GM21360 (cell line): ENCODE data around the gene CD2AP.
"Not testable (repeated sequence)": the region's sequence is repeated elsewhere in the genome, so short reads cannot be mapped to it uniquely, and the experiment has no call there.

Experiments
- ATAC-seq: cut with Tn5 transposase; IDR thresholded peaks from one replicate; pipeline ENCODE4 v1.9.1; 2021; ENCODE audit warnings: mild to moderate bottlenecking, moderate library complexity; ENCODE audit not compliant: unreplicated experiment

CD2AP gene

DNA sequence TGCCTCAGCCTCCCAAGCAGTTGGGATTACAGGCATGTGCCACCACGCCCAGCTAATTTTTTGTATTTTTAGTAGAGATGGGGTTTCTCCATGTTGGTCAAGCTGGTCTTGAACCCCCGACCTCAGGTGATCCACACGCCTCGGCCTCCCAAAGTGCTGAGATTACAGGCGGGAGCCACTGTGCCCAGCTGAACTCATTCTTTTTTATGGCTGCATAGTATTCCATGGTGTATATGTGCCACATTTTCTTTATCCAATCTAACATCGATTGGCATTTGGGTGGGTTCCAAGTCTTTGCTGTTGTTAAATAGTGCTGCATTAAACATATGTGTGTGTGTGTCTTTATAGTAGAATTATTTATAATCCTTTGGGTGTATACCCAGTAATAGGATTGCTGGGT is 78.9 kb downstream of the CD2AP start:
- ATAC-seq, result not testable (repeated sequence)

DNA sequence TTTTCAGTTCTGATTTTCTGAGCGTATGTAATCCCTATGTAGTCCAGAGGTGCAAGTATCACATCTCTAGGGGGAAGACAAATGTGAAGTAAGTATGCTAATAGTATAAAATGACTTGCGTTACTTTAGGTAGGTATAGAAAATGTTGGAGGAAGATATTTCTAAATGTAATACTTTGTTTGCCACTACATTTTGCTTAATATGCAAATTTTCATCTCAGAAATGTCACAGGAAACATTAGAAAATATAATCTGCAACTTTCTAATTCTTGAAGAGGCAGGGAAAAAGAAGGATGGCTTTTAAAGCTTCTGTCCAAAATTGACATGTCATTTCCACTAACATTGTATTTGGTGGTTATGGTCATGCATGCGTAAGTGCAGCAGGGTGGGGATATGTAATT is 85.6 kb downstream of the CD2AP start:
- ATAC-seq, result no peak

- not testable (repeated sequence) for ATAC-seq
These were observed 89.0 kb downstream of the CD2AP start for GRCh38 chr6:47566602-47567001.

DNA sequence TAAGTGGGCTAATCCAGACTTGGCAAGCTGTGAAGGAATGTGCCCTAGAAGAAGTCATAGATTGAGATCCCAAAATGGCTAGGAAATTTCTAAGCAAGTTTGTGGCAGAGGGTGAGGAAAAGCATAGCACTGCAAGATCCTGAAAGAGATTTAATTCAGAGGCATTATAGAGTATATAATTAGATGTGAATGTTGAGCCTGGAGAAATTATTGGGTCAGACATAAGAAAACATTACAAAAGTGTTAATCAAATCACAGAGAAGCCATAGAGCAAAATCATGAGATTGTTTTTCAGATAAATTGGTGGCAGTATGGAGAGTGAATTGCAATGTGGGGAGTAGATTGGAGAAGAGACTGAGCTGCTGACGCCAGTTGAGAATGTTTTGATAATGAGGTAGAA is 90.0 kb downstream of the CD2AP start:
- ATAC-seq, result no peak

DNA sequence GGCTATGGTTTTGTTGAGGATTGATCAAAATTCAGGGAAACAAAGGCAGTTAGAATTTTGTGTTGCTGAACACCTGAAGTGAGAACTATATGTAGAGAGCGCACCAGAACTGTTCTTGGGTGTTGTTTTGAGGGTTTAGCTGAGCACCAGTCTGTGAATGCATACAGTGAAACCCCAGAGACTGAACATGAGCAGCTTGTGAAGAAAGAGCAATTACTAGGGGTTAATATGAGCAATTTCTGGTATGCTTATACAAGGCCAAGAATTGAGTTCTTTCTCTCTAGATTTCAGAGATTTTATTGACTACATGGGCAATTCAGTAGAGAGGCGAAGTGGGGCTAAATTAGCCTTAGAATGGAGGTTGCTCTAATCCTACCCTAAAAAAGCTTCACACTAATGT is 93.9 kb downstream of the CD2AP start:
- ATAC-seq, result no peak

DNA sequence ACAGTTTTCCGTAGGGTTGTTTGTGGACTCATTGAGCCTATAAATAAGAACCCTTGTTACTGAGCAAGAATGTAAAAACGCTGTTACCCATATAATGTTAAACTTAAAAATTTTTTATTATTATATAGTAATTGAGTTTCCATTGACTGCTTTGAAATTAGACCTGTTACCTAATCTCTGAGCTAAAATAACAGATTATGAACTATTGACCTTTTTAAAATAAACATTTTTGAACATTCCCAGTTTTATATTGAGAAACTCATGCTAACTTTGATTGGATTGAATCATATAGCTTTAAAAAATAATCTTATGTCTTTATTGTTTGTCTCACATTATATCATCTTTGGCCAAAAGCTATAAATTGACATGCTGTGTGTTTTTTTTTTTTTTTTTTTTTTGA is 95.5 kb downstream of the CD2AP start:
- ATAC-seq, result no peak

- ATAC-seq, result no peak
These were observed 97.2 kb downstream of the CD2AP start for GRCh38 chr6:47574789-47575188.

DNA sequence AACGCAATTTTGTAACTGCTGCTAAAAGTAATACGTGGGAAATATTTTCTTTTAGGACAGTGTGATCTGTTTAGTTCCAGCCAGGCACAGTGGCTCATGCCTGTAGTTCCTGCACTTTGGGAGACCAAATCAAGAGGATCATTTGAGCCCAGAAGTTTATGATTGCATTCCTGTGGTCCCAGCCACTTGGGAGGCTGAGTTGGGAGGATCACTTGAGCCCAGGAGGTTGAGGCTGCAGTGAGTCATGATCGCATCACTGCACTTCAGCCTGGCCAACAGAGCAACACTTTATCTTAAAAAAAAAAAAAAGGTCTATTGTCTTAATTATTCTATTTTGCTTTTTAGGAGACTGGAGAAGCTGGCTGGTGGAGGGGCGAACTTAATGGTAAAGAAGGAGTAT is 101.5 kb downstream of the CD2AP start:
- ATAC-seq, result no peak

DNA sequence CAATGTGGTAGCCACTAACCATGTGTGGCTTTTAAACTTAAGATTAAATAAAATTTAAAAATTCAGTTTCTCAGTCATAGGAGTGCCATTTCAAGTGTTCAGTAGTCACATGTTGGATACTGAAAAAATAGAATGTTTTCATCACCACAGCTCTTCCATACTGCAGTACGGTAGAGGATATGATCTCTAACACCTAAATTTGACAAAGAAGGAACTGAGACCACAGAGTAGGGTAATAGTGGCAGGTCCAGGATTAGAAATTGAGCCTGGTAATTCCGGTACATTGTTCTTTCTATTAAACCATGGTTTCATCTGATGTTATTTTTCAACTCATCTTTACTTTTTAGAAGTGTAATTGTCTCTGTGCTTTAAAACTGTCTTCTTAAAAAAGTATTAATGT is 104.0 kb downstream of the CD2AP start:
- ATAC-seq, result peak; percentile 92

DNA sequence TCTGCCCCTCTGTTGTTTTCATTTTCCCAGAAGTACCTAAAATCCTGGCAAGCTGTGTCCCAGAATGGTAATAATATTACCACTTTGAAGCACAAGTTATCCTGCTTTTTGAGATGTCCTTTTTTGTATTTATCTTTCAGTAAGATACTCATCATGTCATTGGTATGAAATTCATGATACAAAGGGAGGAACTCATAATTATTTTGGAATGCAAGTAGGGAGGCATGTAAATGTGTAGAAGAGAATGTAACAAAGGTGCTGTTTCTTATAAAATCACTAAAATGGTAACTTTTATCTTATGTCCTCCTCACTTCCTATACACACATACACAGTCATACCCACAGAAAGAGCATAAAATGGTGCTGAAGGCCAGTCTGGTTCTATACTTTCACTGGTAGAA is 109.9 kb downstream of the CD2AP start:
- no peak for ATAC-seq

GRCh38 chr6:47592131-47592840 is 114.7 kb downstream of the CD2AP start:
- ATAC-seq, result no peak

- no peak for ATAC-seq
These were observed 116.4 kb downstream of the CD2AP start for GRCh38 chr6:47593979-47594378.

GRCh38 chr6:47595785-47596184 is 118.2 kb downstream of the CD2AP start:
- ATAC-seq, result no peak

GRCh38 chr6:47598367-47598766 is 120.8 kb downstream of the CD2AP start:
- ATAC-seq, result no peak

- no peak for ATAC-seq
These were observed 121.9 kb downstream of the CD2AP start for GRCh38 chr6:47599512-47599911.

DNA sequence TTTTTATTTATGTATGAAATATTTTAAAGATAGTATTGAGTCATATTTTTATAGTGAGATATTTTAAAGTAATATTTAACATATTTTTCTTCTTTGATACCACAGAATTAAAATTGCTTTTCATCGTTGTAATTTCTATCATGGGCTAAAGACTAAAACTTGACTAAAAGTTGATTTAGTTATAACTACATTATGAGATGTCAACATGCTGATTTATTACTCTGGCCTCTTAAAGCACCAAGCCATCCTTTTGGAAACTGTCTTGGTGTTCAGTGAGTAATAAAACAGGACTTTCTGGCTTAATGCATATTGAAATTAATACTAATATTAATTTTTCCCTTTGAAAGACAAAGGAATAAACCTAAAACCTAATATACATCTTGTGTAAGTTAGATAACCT is 125.6 kb downstream of the CD2AP start:
- ATAC-seq, result no peak

- no peak for ATAC-seq
These were observed 126.4 kb downstream of the CD2AP start for GRCh38 chr6:47603995-47604394.

GRCh38 chr6:47621838-47622449 is 144.4 kb downstream of the CD2AP start:
- ATAC-seq, result no peak

GRCh38 chr6:47626782-47627181 is 149.2 kb downstream of the CD2AP start:
- ATAC-seq, result no peak

DNA sequence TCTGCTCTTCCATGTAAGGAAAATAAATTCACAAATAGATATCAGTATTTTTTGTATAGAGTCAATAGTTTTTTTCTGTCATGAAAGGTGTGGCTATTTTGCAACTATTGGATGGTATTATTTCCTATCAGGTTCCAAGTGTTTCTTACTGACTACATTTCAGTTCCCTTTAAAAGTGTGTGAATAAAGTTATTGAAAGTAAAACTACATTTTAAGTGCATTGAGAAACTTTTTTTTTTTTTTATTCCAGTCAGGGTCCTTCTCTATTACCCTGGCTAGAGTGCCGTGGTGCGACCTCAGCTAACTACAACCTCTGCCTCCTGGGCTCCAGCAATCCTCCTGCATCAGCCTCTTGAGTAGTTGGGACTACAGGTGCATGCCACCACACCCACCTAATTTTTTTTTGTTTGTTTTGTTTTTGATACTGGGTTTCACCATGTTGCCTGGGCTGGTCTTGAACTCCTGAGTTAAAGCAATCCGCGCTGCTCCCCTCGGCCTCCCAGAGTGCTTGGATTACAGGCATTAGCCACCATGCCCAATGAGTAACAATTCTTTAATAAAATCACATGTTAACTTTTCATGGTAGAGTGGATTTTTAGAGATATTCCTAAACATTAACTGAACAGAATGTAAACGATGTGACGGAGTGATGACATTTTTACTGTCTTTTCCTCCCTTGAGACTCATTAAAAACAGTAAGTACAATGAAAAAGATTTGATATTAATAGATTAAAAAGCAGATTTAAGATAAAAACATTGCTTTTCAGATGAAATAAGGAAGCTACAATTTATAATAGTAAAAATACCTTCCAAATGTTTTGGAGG is 151.1 kb downstream of the CD2AP start:
- ATAC-seq, result no peak

DNA sequence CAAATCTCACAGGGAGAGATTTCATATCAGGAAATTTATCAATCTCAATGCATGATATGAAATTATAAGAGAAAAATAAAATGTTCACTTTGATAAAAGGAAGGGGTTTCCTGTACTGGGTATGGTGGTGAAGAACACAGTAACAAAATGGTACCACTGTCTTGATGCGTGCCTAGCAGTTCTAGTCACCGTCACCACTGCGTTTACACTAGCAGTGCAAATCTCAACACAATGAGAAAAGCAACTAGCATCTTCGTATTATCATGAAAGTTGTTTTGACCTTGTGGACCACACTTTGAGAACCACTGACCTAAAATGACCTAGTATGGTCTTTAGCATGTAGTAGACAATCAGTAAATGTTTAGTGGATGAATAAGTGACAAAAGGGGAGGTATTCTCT is 152.4 kb downstream of the CD2AP start:
- no peak for ATAC-seq

- ATAC-seq, result no peak
These were observed 153.0 kb downstream of the CD2AP start for GRCh38 chr6:47630587-47630986.
